H9 (cell line): ENCODE data around the gene WBP1. TPM values are rescaled to one million over a fixed set of nuclear protein-coding genes. Genes with fewer than 3 reads are reported as not detected.

Experiments used
- DNase-seq: peaks from one replicate; pipeline ENCODE4 v3.0.0-alpha.2; 2017
- H2AFZ ChIP-seq: one replicate; pipeline ENCODE4 v1.6.1; 2013; ENCODE audit warnings: mild to moderate bottlenecking, low read length, control low read depth, moderate library complexity
- H2AK5ac ChIP-seq: 2 replicates; pipeline ENCODE4 v1.6.1; 2013; ENCODE audit warnings: low read length, control low read depth, mixed read lengths; ENCODE audit not compliant: insufficient read length
- H2BK120ac ChIP-seq: one replicate; pipeline ENCODE4 v1.6.1; 2013; ENCODE audit warnings: low read depth, mild to moderate bottlenecking, low read length, control low read depth, inconsistent platforms; ENCODE audit not compliant: poor library complexity, severe bottlenecking
- H2BK12ac ChIP-seq: 2 replicates; pipeline ENCODE4 v1.6.1; 2013; ENCODE audit warnings: low read length, control low read depth, mixed read lengths, low read depth; ENCODE audit not compliant: insufficient read length
- H2BK15ac ChIP-seq: 2 replicates; pipeline ENCODE4 v1.6.1; 2013; ENCODE audit warnings: low read depth, low read length, control low read depth
- H2BK20ac ChIP-seq: one replicate; pipeline ENCODE4 v1.6.1; 2013; ENCODE audit warnings: low read depth, mild to moderate bottlenecking, low read length, control low read depth, inconsistent platforms; ENCODE audit not compliant: poor library complexity, severe bottlenecking
- H2BK5ac ChIP-seq: 2 replicates; pipeline ENCODE4 v1.6.1; 2013; ENCODE audit warnings: low read length, control low read depth, mixed read lengths; ENCODE audit not compliant: insufficient read length
- H3K14ac ChIP-seq: 2 replicates; pipeline ENCODE4 v1.6.1; 2013; ENCODE audit warnings: low read length, control low read depth; ENCODE audit not compliant: insufficient read depth
- H3K18ac ChIP-seq: 2 replicates; pipeline ENCODE4 v1.6.1; 2013; ENCODE audit warnings: low read depth, mild to moderate bottlenecking, mixed read lengths, low read length, control low read depth; ENCODE audit not compliant: insufficient read length
- H3K23ac ChIP-seq: 2 replicates; pipeline ENCODE4 v1.6.1; 2013; ENCODE audit warnings: low read length, control low read depth, mixed read lengths, low read depth; ENCODE audit not compliant: insufficient read length
- H3K23me2 ChIP-seq: 2 replicates; pipeline ENCODE4 v1.6.1; 2013; ENCODE audit warnings: low read depth, mild to moderate bottlenecking, mixed read lengths, low read length, control low read depth; ENCODE audit not compliant: insufficient read length, poor library complexity, severe bottlenecking
- H3K27ac ChIP-seq: 2 replicates; pipeline ENCODE4 v1.5.1; 2013; ENCODE audit warnings: low read length, control low read depth, mixed read lengths, low read depth; ENCODE audit not compliant: insufficient read length
- H3K27me3 ChIP-seq: 2 replicates; pipeline ENCODE4 v1.6.1; 2013; ENCODE audit warnings: low read length, control low read depth, inconsistent platforms; ENCODE audit not compliant: insufficient read depth
- H3K4ac ChIP-seq: 2 replicates; pipeline ENCODE4 v1.6.1; 2013; ENCODE audit warnings: low read depth, mild to moderate bottlenecking, control low read depth, inconsistent platforms, low read length, moderate library complexity
- H3K4me1 ChIP-seq: 2 replicates; pipeline ENCODE4 v1.6.1; 2013; ENCODE audit warnings: low read length, control low read depth, inconsistent platforms; ENCODE audit not compliant: insufficient read depth
- H3K4me2 ChIP-seq: 2 replicates; pipeline ENCODE4 v1.6.1; 2013; ENCODE audit warnings: low read length, control low read depth, mixed read lengths; ENCODE audit not compliant: insufficient read length, insufficient read depth
- H3K56ac ChIP-seq: 2 replicates; pipeline ENCODE4 v1.6.1; 2013; ENCODE audit warnings: low read depth, mild to moderate bottlenecking, mixed read lengths, low read length, control low read depth; ENCODE audit not compliant: insufficient read length
- H3K79me1 ChIP-seq: 2 replicates; pipeline ENCODE4 v1.6.1; 2013; ENCODE audit warnings: low read depth, mild to moderate bottlenecking, moderate library complexity, low read length, control low read depth, inconsistent platforms; ENCODE audit not compliant: insufficient read depth, poor library complexity, severe bottlenecking
- H3K79me2 ChIP-seq: 2 replicates; pipeline ENCODE4 v1.6.1; 2013; ENCODE audit warnings: low read length, control low read depth, inconsistent platforms; ENCODE audit not compliant: insufficient read depth
- H3K9ac ChIP-seq: 2 replicates; pipeline ENCODE4 v1.6.1; 2013; ENCODE audit warnings: low read length, control low read depth, mixed read lengths; ENCODE audit not compliant: insufficient read length; ENCODE audit errors: extremely low read depth
- H3K9me3 ChIP-seq: one replicate; pipeline ENCODE4 v1.6.1; 2013; ENCODE audit warnings: low read depth, low read length, inconsistent platforms; ENCODE audit not compliant: control insufficient read depth
- H3T11ph ChIP-seq: one replicate; pipeline ENCODE4 v1.6.1; 2013; ENCODE audit warnings: mild to moderate bottlenecking, low read length, control low read depth, inconsistent platforms
- H4K20me1 ChIP-seq: one replicate; pipeline ENCODE4 v1.6.1; 2013; ENCODE audit not compliant: control insufficient read depth, insufficient read length, insufficient read depth
- H4K5ac ChIP-seq: 2 replicates; pipeline ENCODE4 v1.6.1; 2013; ENCODE audit warnings: low read depth, mild to moderate bottlenecking, mixed read lengths, low read length, control low read depth; ENCODE audit not compliant: insufficient read length
- H4K8ac ChIP-seq: replicated peaks from 2 replicates; pipeline ENCODE4 v1.6.1; 2013; ENCODE audit warnings: low read length, control low read depth, mixed read lengths, low read depth; ENCODE audit not compliant: insufficient read length
- H4K91ac ChIP-seq: 2 replicates; pipeline ENCODE4 v1.6.1; 2013; ENCODE audit warnings: low read depth, mild to moderate bottlenecking, moderate library complexity, mixed read lengths, low read length, control low read depth; ENCODE audit not compliant: insufficient read length
- H3K27ac Mint-ChIP-seq, 3 experiments: 2 replicates in 2 of 3; 3 replicates in 1 of 3; pipeline ENCODE4 v1.8.0; 2020 to 2021; ENCODE audit warnings: mixed read lengths in 3 of 3, mild to moderate bottlenecking in 1 of 3, moderate library complexity in 1 of 3
- H3K27me3 Mint-ChIP-seq: 2 replicates; pipeline ENCODE4 v1.8.0; 2021; ENCODE audit warnings: low read depth, mild to moderate bottlenecking, moderate library complexity, mixed read lengths
- H3K36me3 Mint-ChIP-seq, 3 experiments: 2 replicates in 2 of 3; 3 replicates in 1 of 3; pipeline ENCODE4 v1.8.0; 2020 to 2021; ENCODE audit warnings: low read depth in 3 of 3, mixed read lengths in 3 of 3; ENCODE audit not compliant: insufficient read depth in 1 of 3
- H3K4me1 Mint-ChIP-seq, 2 experiments: 2 replicates each; pipeline ENCODE4 v1.8.0; 2020; ENCODE audit warnings: mixed read lengths in 2 of 2
- H3K4me3 Mint-ChIP-seq, 2 experiments: 2 replicates in 1 of 2; 3 replicates in 1 of 2; pipeline ENCODE4 v1.8.0; 2020 to 2021; ENCODE audit warnings: mild to moderate bottlenecking in 2 of 2, mixed read lengths in 2 of 2, moderate library complexity in 1 of 2
- H3K9me3 Mint-ChIP-seq, 2 experiments: 2 replicates in 1 of 2; 3 replicates in 1 of 2; pipeline ENCODE4 v1.8.0; 2020; ENCODE audit warnings: mild to moderate bottlenecking in 2 of 2, mixed read lengths in 2 of 2, moderate library complexity in 1 of 2
- CTCF ChIP-seq: fragments of 200-600 bp; sonication (generic); conservative IDR thresholded peaks from 3 replicates; pipeline ENCODE4 v1.8.0; 2021; ENCODE audit warnings: antibody characterized with exemption, mild to moderate bottlenecking
- WGBS: extraction: QIAGEN DNeasy Blood & Tissue Kit; methylation state at CpG from one replicate; pipeline ENCODE4 v1.1.7; 2013; ENCODE audit warnings: missing lambda C conversion rate, low lambda C conversion rate, mixed read lengths; ENCODE audit not compliant: insufficient read length; ENCODE audit errors: extremely low coverage; 5-methylcytosine and 5-hydroxymethylcytosine counted together
- total RNA-seq: library from RNA; stranded (reverse); gene quantifications from 2 replicates; pipeline ENCODE4 v1.2.1, GENCODE V29; 2021

The WBP1 gene
- total RNA-seq, 1 experiment from 2014 or later = 82.1 TPM

- H2BK20ac ChIP-seq = no peak overlapping the region
- no peak overlapping the region for H3K56ac ChIP-seq
- H2BK15ac ChIP-seq = no peak overlapping the region
- no peaks in the 10 kb centered on the region for H3K9me3 ChIP-seq
- peak overlapping the region; percentile 48 for H3K27ac ChIP-seq
- H3K4me3 Mint-ChIP-seq = peak overlapping the region; percentile 95 to 99
- no peak overlapping the region for H2AK5ac ChIP-seq
- H2BK12ac ChIP-seq = no peak overlapping the region
- no peak overlapping the region for H4K91ac ChIP-seq
- H3K79me1 ChIP-seq = peaks cover 7% of the 10 kb centered on the region
- H3K4me1 ChIP-seq = peaks cover 3% of the 10 kb centered on the region; the same call in 1 of the 2 replicates
- H3K27me3 ChIP-seq = no peaks in the 10 kb centered on the region
- H3K4me2 ChIP-seq = peak overlapping the region; percentile 80
- H3K18ac ChIP-seq = peak overlapping the region; percentile 78
- peaks cover 20% of the 10 kb centered on the region for H3K27me3 Mint-ChIP-seq
- no peak overlapping the region for H4K8ac ChIP-seq
- H3K27ac Mint-ChIP-seq = peak overlapping the region; percentile 98 to 99 (median 99)
- H3K79me2 ChIP-seq = peaks cover 18% of the 10 kb centered on the region; the same call in 1 of the 2 replicates
- no peak for DNase-seq
- H2BK5ac ChIP-seq = no peak overlapping the region
- no peak overlapping the region for H2BK120ac ChIP-seq
- no peak overlapping the region for H4K5ac ChIP-seq
- H4K20me1 ChIP-seq = no peaks in the 10 kb centered on the region
- H3K23me2 ChIP-seq = peaks cover 11% of the 10 kb centered on the region
- no peak overlapping the region for H3K4ac ChIP-seq
- peak overlapping the region; percentile 63 for H3K9ac ChIP-seq
- no peak for TF ChIP-seq CTCF
- peaks cover 31 to 38% of the 10 kb centered on the region in 2 experiments for H3K4me1 Mint-ChIP-seq
- H3K9me3 Mint-ChIP-seq = no peaks in the 10 kb centered on the region; a peak in 1 of 5 replicates
- H3T11ph ChIP-seq = no peak overlapping the region
- H3K14ac ChIP-seq = peak overlapping the region; percentile 85; the same call in 1 of the 2 replicates
- H2AFZ ChIP-seq = no peak overlapping the region
- no peak overlapping the region for H3K23ac ChIP-seq
- H3K36me3 Mint-ChIP-seq = peaks cover 4 to 18% (median 15%) of the 10 kb centered on the region in 3 experiments
- WGBS = no CpG with 5 or more reads among the region's 33 CpGs
These were observed 17.0 kb upstream of the WBP1 start for GRCh38 chr2:74441170-74441689.
